Neural progenitor cell (in vitro differentiated cells): Measurements from ENCODE around the gene SLC36A3. TPM values are rescaled to one million over a fixed set of nuclear protein-coding genes. Genes with fewer than 3 reads are reported as not detected.

Experiments used
- DNase-seq: peaks from one replicate; pipeline ENCODE4 v3.0.0-alpha.2; 2016; ENCODE audit warnings: low spot score
- H2AFZ ChIP-seq: fragments of 200-600 bp; sonication (generic); replicated peaks from 2 replicates; pipeline ENCODE4 v1.6.1; 2016; ENCODE audit warnings: antibody characterized with exemption
- H3F3A ChIP-seq: fragments of 200-600 bp; sonication (generic); 2 replicates; pipeline ENCODE4 v1.6.1; 2016; ENCODE audit warnings: antibody characterized with exemption, low read depth
- H3K27ac ChIP-seq: fragments of 200-600 bp; sonication (generic); 2 replicates; pipeline ENCODE4 v1.5.1; 2016; ENCODE audit warnings: mild to moderate bottlenecking
- H3K27me3 ChIP-seq: fragments of 200-600 bp; sonication (generic); 2 replicates; pipeline ENCODE4 v1.6.1; 2016; ENCODE audit warnings: mild to moderate bottlenecking, moderate library complexity
- H3K36me3 ChIP-seq: fragments of 200-600 bp; sonication (generic); 2 replicates; pipeline ENCODE4 v1.5.1; 2016
- H3K4me1 ChIP-seq: fragments of 200-600 bp; sonication (generic); 2 replicates; pipeline ENCODE4 v1.6.1; 2016; ENCODE audit warnings: mixed run types
- H3K4me2 ChIP-seq: fragments of 200-600 bp; sonication (generic); 2 replicates; pipeline ENCODE4 v1.6.1; 2016
- H3K4me3 ChIP-seq: fragments of 200-600 bp; sonication (generic); 2 replicates; pipeline ENCODE4 v1.5.1; 2016
- H3K79me2 ChIP-seq: fragments of 200-600 bp; sonication (generic); 2 replicates; pipeline ENCODE4 v1.6.1; 2016; ENCODE audit warnings: low read depth
- H3K9ac ChIP-seq: fragments of 200-600 bp; sonication (generic); 2 replicates; pipeline ENCODE4 v1.6.1; 2016
- H3K9me3 ChIP-seq: fragments of 200-600 bp; sonication (generic); 2 replicates; pipeline ENCODE4 v1.5.1; 2016; ENCODE audit warnings: low read depth
- H4K20me1 ChIP-seq: fragments of 200-600 bp; sonication (generic); 2 replicates; pipeline ENCODE4 v1.6.1; 2016; ENCODE audit warnings: low read depth
- H3K27ac Mint-ChIP-seq: 3 replicates; pipeline ENCODE4 v1.8.0; 2021; ENCODE audit warnings: mixed read lengths
- H3K27me3 Mint-ChIP-seq: 2 replicates; pipeline ENCODE4 v1.8.0; 2022; ENCODE audit warnings: low read depth, mild to moderate bottlenecking, inconsistent platforms, moderate library complexity, mixed read lengths; ENCODE audit not compliant: insufficient read depth
- H3K36me3 Mint-ChIP-seq: 3 replicates; pipeline ENCODE4 v1.8.0; 2021; ENCODE audit warnings: mixed read lengths
- H3K4me1 Mint-ChIP-seq: 3 replicates; pipeline ENCODE4 v1.8.0; 2021; ENCODE audit warnings: mixed read lengths
- H3K4me3 Mint-ChIP-seq: 3 replicates; pipeline ENCODE4 v1.8.0; 2021; ENCODE audit warnings: mild to moderate bottlenecking, moderate library complexity, mixed read lengths
- H3K9me3 Mint-ChIP-seq: 3 replicates; pipeline ENCODE4 v1.8.0; 2020; ENCODE audit warnings: mixed read lengths
- EZH2 ChIP-seq: fragments of 200-600 bp; sonication (generic); IDR thresholded peaks from 2 replicates; pipeline ENCODE4 v1.6.1; 2017; ENCODE audit warnings: antibody characterized with exemption, mild to moderate bottlenecking, moderate library complexity
- EZH2phosphoT487 ChIP-seq: fragments of 200-600 bp; sonication (generic); IDR thresholded peaks from 2 replicates; pipeline ENCODE4 v1.6.1; 2017; ENCODE audit warnings: antibody characterized with exemption
- total RNA-seq: library from RNA; depleted of rRNA; stranded (reverse); fragments of >200 nt; gene quantifications from 2 replicates; pipeline ENCODE4 v1.2.3, GENCODE V29; 2015; ENCODE audit warnings: low replicate concordance
- TF ChIP-seq, protein P1 (sequence below): fragments of 200-600 bp; sonication (generic); IDR thresholded peaks from 2 replicates; pipeline ENCODE4 v1.5.1; 2017; ENCODE audit warnings: antibody characterized with exemption, mild to moderate bottlenecking

The SLC36A3 gene
- total RNA-seq, 1 donor from 2014 or later: not detected

DNA sequence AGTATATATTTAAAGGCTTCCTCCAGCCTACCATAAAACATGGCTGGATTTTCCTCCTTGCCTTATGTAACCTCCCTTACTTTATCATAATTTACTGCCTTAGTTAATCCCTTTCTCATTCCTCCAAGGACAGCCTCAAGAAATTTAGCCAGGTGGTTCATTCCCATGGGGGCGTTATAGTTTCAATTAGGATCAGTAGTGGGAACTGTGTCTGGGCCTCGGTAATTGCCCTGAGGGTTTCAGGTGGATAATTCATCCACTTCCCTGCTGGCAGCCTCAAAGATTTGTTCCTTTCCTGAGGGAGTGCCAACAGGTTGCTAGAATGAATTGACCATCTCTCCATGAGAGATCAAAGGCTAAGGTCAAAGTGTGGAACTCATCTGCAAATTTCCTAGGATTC is 54.9 kb downstream of the SLC36A3 start:
- no peak for DNase-seq
- Mint-ChIP-seq H3K36me3 (no peaks in the 10 kb centered on the region), H3K9me3 (no peaks in the 10 kb centered on the region), H3K4me1 (peaks cover 6% of the 10 kb centered on the region), H3K27me3 (no peaks in the 10 kb centered on the region), H3K4me3 (no peak overlapping the region), H3K27ac (no peak overlapping the region)
- Histone ChIP-seq H3K27ac (no peak overlapping the region), H2AFZ (no peak overlapping the region), H3F3A (peaks cover 14% of the 10 kb centered on the region), H3K36me3 (no peaks in the 10 kb centered on the region), H3K9me3 (no peaks in the 10 kb centered on the region), H4K20me1 (no peaks in the 10 kb centered on the region), H3K4me1 (peaks cover 2% of the 10 kb centered on the region), H3K9ac (no peak overlapping the region), H3K27me3 (peaks cover 7% of the 10 kb centered on the region), H3K4me2 (no peak overlapping the region), H3K4me3 (no peak overlapping the region), H3K79me2 (no peaks in the 10 kb centered on the region)
- TF ChIP-seq EZH2phosphoT487 (no peak), EZH2 (no peak)
- TF ChIP-seq, protein P1, sequence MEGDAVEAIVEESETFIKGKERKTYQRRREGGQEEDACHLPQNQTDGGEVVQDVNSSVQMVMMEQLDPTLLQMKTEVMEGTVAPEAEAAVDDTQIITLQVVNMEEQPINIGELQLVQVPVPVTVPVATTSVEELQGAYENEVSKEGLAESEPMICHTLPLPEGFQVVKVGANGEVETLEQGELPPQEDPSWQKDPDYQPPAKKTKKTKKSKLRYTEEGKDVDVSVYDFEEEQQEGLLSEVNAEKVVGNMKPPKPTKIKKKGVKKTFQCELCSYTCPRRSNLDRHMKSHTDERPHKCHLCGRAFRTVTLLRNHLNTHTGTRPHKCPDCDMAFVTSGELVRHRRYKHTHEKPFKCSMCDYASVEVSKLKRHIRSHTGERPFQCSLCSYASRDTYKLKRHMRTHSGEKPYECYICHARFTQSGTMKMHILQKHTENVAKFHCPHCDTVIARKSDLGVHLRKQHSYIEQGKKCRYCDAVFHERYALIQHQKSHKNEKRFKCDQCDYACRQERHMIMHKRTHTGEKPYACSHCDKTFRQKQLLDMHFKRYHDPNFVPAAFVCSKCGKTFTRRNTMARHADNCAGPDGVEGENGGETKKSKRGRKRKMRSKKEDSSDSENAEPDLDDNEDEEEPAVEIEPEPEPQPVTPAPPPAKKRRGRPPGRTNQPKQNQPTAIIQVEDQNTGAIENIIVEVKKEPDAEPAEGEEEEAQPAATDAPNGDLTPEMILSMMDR: no peak

DNA sequence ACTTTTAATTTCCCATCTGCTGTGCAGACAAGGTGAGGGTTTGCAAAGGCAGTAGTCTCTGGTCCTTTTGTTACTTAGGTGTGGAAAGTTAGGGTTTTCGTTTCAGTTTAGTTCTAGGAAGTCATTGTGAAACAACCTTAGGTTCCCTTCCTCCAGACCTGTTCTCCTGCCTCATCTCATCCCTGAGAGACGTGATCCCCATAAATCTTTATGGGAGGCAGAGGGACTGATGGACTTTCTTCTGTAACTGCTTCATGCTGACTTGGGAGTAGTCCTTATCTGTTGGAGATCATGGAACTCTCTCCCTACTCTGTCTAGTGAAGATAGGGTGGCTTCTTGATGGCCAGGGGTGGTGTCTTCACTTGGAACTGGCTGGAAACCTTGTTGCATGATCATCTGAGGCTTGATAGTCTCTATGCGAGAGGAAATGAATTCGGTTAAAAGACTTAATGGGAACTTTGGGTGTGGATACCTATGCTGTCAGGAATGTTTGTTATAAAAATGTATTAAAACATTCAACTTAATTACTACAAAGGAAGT is 57.8 kb downstream of the SLC36A3 start:
- no peak overlapping the region for H3K27ac Mint-ChIP-seq
- Histone ChIP-seq H3K4me2 (no peak overlapping the region), H3K36me3 (no peaks in the 10 kb centered on the region), H3K27me3 (no peaks in the 10 kb centered on the region), H3K9ac (no peak overlapping the region), H3K4me1 (no peaks in the 10 kb centered on the region), H3K27ac (no peak overlapping the region), H3K9me3 (no peaks in the 10 kb centered on the region), H4K20me1 (no peaks in the 10 kb centered on the region), H3K79me2 (no peaks in the 10 kb centered on the region), H3K4me3 (no peak overlapping the region), H3F3A (peaks cover 2% of the 10 kb centered on the region), H2AFZ (no peak overlapping the region)
- TF ChIP-seq, protein P1: no peak
- TF ChIP-seq EZH2phosphoT487 (no peak), EZH2 (no peak)
- no peak for DNase-seq
- no peaks in the 10 kb centered on the region for H3K36me3 Mint-ChIP-seq
- H3K9me3 Mint-ChIP-seq: no peaks in the 10 kb centered on the region
- H3K27me3 Mint-ChIP-seq: peaks cover 2% of the 10 kb centered on the region
- peaks cover 2% of the 10 kb centered on the region for H3K4me1 Mint-ChIP-seq
- no peak overlapping the region for H3K4me3 Mint-ChIP-seq

- H3K4me3 Mint-ChIP-seq: no peak overlapping the region
- Histone ChIP-seq H3K4me2 (no peak overlapping the region), H4K20me1 (no peaks in the 10 kb centered on the region), H3K4me1 (no peaks in the 10 kb centered on the region), H3K36me3 (no peaks in the 10 kb centered on the region), H3K4me3 (no peak overlapping the region), H3F3A (no peaks in the 10 kb centered on the region), H3K79me2 (no peaks in the 10 kb centered on the region), H3K9ac (no peak overlapping the region), H3K27ac (no peak overlapping the region), H3K27me3 (no peaks in the 10 kb centered on the region), H2AFZ (no peak overlapping the region), H3K9me3 (no peaks in the 10 kb centered on the region)
- H3K9me3 Mint-ChIP-seq: peaks cover 6% of the 10 kb centered on the region
- TF ChIP-seq EZH2 (no peak), EZH2phosphoT487 (no peak)
- TF ChIP-seq, protein P1: no peak
- H3K27me3 Mint-ChIP-seq: peaks cover 4% of the 10 kb centered on the region
- DNase-seq: no peak
- no peak overlapping the region for H3K27ac Mint-ChIP-seq
- H3K4me1 Mint-ChIP-seq: peaks cover 2% of the 10 kb centered on the region
- no peaks in the 10 kb centered on the region for H3K36me3 Mint-ChIP-seq
Measured at GRCh38 chr5:151244206-151244605, 59.4 kb downstream of the SLC36A3 start.
